ENCODE data around the gene ABL1. TPM values are rescaled to one million over a fixed set of nuclear protein-coding genes. Genes with fewer than 3 reads are reported as not detected.
A peak's percentile ranks its signal among the peaks of the same experiment; 100 is the strongest.
"Not testable (repeated sequence)": the region's sequence is repeated elsewhere in the genome, so short reads cannot be mapped to it uniquely, and the experiment has no call there.

ABL1 gene
- total RNA-seq, 1 donor from 2014 or later, result 21.6 TPM

DNA sequence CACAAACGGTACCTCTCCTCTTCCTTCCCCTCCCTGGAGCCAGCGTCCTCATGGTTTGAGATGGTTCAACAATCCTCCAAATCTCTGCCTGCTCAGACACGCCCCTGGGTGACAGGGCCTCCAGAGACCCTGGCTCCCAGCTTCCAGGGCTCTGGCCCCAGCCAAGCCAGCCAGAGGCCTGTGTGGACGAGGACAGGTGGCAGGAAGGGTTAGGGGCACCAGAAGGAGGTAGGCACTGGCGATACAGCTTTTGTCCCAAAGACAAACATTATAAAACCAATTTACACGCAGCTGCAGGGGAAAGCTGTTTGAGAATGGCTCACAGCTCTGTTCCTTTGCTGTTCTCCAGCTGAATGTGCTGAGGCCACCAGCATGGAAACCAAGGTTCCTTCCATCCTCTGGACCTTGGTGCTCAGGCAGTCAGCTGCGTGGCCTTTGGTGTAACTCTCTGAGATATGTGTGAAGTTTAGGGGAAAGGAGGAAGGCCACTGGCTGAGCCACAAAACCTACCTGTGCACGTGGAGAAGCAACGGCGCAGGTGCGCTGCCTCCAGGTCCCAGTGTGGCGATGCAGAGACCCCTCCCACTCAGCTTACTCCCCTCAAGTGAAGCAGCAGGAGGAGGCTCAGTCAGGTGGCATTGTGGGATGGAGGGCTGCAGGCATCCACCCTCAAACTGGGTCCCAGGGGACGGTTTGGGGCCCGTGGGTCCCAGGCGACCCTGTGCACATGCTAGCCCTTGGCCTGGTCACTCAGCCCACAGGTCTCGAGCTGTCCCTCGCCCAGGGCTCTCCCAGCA, 65.8 kb downstream of the ABL1 start:
- no peak for FAIRE-seq

DNA sequence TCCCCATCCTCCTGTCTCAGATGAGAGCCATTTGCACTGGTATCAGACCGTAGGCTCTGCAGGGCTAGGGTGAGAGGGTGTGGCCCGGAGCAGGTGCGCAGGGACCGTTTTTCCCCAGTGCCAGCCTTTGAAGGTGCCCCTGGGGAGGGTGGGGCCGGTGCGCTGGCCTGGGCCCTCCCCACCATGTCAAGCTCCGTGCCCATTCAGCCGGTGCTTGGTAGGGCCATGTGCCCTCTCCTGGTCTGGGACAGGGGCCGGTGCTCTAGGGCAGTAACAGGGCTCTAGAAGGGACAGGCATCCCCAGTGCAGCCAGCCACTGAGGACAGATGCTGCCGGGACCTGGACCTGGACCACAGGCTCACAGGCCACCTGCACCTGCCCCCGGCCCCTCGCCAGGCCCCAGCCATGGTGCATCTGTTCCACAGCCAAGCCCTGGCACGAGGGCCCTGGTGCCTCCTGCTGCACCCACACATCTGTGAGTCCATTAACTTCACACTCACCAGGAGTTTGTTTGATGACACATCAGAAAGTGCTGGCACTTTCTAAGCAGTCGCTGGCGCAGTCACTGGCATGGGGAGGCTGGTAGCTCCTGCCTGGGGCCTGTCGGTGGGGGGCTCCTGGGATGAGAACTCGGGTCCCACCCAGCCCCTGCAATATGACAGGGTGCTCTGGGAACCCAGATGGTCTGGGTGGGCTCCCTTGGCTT, 66.6 kb downstream of the ABL1 start:
- DNase-seq (ENCODE audit: low spot score in 2 of 2) (no peak), FAIRE-seq (no peak)

More for the DNA sequence above, 65.8 kb downstream of the ABL1 start:
- DNase-seq (ENCODE audit: low spot score in 2 of 2), result no peak

- FAIRE-seq (no peak), DNase-seq (ENCODE audit: low spot score in 2 of 2) (no peak)
Observed at GRCh38 chr9:130902204-130903185, 67.4 kb downstream of the ABL1 start.

DNA sequence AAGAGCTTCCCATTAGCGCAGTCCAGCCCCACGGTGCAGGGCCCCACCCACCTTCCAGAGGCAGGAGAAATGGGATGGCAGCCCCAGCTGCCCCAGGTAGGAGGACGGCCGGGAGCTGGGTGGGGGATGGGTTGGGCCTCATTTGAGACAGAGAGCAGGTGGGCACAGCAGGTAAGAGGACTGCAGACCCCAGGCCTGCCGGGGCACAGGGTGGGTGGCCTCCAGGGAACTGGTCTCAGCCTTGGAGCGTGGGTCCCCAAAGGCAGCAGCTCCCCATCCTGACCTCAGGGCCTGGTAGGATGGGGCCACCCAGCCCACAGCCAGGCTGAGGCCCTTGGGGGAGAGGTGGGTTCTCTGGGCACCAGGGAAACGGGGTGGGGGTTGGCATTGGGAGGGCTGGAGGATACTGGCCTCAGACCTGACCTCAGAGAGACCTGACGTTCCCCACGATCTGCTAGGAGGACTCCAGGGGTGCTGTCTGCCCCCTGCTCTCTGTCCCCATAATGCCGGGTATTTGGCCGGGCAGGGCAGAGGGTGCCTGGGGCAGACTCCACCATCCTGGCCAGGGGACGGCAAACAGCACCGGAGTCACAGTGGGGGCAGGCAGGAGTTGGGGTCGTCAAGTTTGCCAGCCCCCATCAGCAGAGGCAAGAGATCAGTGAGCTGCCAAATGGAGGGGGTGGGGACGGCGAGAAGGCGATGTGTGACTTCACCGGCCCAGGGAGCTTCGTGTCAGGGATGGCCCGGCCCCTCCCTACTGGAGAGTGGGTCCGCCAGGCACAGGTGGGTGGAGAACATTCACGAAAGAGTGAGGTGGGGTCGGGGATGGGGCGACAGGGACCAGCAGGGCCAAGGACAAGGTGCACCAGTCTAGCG, 68.4 kb downstream of the ABL1 start:
- FAIRE-seq (no peak), DNase-seq (ENCODE audit: low spot score in 2 of 2) (no peak)

GRCh38 chr9:130904070-130905044, 69.3 kb downstream of the ABL1 start:
- DNase-seq (ENCODE audit: low spot score in 2 of 2) (no peak), FAIRE-seq (no peak)

DNA sequence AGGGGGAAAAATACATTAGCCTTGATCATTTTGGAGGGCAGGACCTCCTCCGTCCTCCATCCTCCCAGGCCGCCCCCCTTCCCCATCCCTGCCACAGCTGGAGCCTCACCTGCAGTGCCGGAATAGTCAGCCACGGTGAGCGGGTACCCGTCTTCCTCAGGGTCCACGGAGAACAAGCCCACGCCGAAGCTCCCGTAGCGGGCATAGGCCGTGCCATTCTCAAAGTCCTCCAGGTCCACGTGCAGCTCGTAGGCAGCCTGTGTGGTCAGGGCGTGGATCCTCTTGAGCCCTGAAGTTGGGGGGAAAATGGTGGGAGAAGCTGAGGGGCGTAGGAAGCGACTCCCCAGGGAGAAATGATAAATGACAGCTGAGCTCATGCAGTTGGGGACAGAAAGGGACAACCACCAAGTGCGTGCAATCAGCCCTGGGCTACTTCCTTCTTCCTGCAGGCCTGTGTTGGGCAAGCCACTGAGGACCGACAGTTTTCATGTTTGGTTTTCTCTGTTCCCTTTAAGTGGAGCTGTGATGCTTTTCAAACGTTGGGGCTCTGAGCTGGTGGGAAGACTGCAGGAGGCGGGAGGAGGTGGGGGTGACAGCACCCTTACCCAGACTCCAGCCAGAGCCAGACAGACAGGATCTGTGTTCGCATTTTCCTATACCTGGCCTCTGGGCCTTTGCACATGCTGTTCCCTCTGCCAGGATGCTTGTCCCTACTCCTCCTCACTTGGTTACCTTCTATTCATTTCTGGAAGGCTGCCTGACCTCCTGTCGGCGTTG, 70.3 kb downstream of the ABL1 start:
- FAIRE-seq (no peak), DNase-seq (ENCODE audit: low spot score in 2 of 2) (no peak)

- DNase-seq (ENCODE audit: low spot score in 2 of 2) (no peak), FAIRE-seq (no peak)
Observed at GRCh38 chr9:130905902-130906734, 71.1 kb downstream of the ABL1 start.

GRCh38 chr9:130906735-130907416, 71.8 kb downstream of the ABL1 start:
- FAIRE-seq, result no peak
- no peak for DNase-seq (ENCODE audit: low spot score in 2 of 2)

GRCh38 chr9:130908146-130908877, 73.3 kb downstream of the ABL1 start:
- DNase-seq (ENCODE audit: low spot score in 2 of 2), result no peak
- FAIRE-seq, result no peak

DNA sequence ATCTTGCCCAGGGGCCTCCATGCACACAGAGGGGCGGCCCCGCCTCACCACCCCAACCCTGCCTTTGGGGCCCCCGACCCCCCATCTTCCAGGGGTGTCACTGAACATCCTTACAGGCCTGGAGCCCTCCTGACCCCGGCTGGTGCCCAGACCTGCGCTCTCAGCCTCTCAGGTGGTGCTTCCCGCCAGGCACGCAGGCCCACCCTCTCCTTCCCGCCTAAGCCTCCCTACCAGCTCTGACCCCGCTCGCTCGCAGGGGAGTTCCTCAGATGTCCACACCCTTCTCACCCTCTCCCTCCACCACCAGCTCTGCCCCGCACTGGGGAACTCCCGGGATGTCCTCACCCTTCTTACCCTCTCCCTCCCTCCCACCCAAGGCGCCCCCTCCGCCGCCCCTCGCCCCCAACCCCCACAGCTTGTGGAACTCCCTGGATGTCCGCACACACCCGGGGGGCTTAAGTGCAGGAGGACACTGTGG, 73.9 kb downstream of the ABL1 start:
- FAIRE-seq (no peak), DNase-seq (ENCODE audit: low spot score in 2 of 2) (no peak)

GRCh38 chr9:130910041-130910440, 75.0 kb downstream of the ABL1 start:
- not testable (repeated sequence) for DNase-seq (ENCODE audit: low spot score in 2 of 2); FAIRE-seq

DNA sequence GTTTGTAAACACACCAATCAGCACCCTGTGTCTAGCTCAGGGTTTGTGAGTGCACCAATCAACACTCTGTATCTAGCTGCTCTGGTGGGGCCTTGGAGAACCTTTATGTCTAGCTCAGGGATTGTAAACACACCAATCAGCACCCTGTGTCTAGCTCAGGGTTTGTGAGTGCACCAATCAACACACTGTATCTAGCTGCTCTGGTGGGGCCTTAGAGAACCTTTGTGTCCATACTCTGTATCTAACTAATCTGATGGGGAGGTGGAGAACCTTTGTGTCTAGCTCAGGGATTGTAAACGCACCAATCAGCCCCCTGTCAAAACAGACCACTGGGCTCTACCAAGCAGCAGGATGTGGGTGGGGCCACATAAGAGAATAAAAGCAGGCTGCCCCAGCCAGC, 75.6 kb downstream of the ABL1 start:
- DNase-seq (ENCODE audit: low spot score in 2 of 2); FAIRE-seq: not testable (repeated sequence)

DNA sequence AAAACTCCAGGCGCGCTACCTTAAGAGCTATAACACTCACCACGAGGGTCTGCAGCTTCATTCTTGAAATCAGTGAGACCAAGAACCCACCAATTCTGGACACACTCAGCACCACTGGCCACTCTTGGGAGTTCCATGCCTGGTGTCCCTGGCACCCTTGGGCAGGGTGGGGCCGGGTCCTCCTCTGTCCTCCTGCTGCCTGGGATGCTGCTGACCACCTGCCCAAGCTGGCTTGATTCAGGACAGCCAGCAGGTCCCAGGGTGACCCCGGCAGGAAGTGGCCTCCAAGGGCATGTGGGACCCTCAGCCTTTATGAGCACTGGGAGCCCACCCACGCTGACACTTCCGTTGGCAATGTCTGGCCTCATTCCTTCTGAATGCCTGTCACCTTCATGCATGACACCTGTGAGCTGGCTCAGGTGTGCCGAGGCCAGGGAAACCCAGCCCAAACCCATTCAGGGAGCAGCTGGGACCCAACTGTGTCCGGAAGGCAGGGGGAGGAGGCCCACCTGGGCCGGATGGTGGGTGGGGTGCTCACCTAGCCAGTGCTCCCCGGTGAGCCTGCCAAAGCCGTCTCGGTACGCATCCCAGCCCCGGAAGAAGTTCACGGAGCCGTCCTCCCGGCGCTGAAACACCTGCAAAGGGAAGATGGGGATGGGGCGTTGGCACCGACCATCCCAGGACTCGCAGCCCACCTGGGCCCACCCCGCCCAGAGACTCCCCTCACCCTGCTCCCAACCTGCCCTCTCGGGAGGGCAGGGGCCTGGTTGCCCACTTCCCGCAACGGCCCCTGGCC, 76.4 kb downstream of the ABL1 start:
- FAIRE-seq (no peak), DNase-seq (ENCODE audit: low spot score in 2 of 2) (no peak)

- FAIRE-seq (no peak), DNase-seq (ENCODE audit: low spot score in 2 of 2) (peak in 1 of 2 donors; percentile 62)
Observed at GRCh38 chr9:130912932-130913598, 78.0 kb downstream of the ABL1 start.

All from frontal cortex (tissue), 4 donors.